Measurements from ENCODE around the gene DHX9. TPM values are rescaled to one million over a fixed set of nuclear protein-coding genes. Genes with fewer than 3 reads are reported as not detected.

The DHX9 gene
- total RNA-seq, 4 donors from 2014 or later, result 37.7 to 58.8 (median 48.4) TPM

- ATAC-seq (no peak), DNase-seq (no peak)
- Histone ChIP-seq H3K27me3 (no peaks in the 10 kb centered on the region), H3K4me1 (no peaks in the 10 kb centered on the region), H3K36me3 (peaks cover 0 to 51% of the 10 kb centered on the region in 2 donors), H3K4me3 (no peak overlapping the region), H3K27ac (no peak overlapping the region), H3K9me3 (no peaks in the 10 kb centered on the region)
- in situ Hi-C loops (cut with MboI; ENCODE audit: low sequenced_read_pairs in 4 of 4), result no loop called here
- intact Hi-C loops (cut with DNase I; ENCODE audit: low total_unique reads), result no loop called here
- TF ChIP-seq POLR2A (IDR thresholded peaks at IDR 0.05), result no peak
- TF ChIP-seq CTCF (IDR thresholded peaks at IDR 0.05 in 4 of 5, conservative IDR thresholded peaks at IDR 0.05 in 1 of 5), result no peak
These were observed 31.2 kb upstream of the DHX9 start for GRCh38 chr1:182807907-182808306.

DNA sequence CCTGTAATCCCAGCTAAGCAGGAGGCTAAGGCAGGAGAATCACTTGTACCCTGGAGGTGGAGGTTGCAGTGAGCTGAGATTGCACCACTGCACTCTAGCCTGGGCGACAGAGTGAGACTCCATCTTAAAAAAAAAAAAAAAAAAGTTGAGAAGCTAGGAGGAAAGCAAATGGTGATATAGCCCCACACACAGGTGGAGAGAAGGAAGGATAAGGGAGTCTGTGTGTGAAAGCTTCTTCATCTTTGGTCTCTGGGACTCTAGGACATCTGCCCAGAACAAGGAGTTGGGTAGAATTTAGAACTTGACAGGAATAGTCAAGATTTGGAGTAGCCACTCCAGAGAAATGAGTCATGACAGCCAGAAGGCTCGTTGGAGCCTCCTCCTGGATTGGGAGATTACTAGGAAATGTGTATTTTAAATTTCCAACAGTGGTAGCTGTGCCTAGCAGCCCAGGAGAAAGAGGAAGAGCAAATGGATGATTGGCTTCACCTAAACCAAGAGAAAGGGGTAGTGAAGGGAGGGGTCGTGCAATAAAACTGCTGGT lies 29.7 kb upstream of the DHX9 start:
- H3K27me3 ChIP-seq, result no peaks in the 10 kb centered on the region
- no peak overlapping the region for H3K27ac ChIP-seq

DNA sequence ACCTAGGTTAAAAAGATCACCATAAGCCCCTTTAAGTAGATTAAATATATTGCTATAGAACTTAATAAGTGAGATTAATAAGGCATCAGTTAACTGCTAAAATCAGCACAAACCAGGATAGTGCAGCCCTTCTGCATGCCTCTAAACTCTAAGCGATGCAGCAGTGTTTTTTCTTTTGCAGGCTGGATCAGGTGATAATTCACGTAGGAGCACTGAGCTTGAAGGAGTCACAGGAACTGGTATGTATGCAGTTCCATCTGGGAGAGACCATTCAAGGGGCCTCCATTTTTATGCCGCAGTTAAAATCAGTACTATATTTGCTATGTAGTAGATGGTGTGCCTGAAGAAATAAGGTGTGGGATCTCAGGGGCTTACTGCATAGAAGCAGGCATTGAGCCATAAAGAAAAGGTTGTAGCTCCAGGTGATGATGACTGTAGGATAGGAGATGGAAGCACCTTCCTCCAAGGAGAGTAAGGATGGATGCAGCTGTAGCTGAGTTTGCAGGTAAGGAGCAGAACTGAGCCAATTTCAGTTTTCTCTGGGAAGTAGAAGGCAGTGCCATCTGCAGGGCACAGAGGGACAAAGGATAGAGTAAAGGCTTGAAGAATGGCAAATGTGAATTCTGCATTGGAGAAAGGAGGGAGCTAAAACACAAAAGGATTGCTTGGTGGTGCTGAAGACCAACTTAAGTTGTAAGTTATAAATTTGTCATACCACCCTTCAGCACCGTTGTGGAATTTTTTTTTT lies 27.0 kb upstream of the DHX9 start:
- in situ Hi-C loops (cut with MboI; ENCODE audit: low sequenced_read_pairs in 4 of 4) (no loop called here), intact Hi-C loops (cut with DNase I; ENCODE audit: low total_unique reads) (no loop called here)
- DNase-seq, result no peak
- no peaks in the 10 kb centered on the region for H3K4me1 ChIP-seq
- ATAC-seq, result no peak
- no peaks in the 10 kb centered on the region for H3K27me3 ChIP-seq
- TF ChIP-seq CTCF (IDR thresholded peaks at IDR 0.05 in 4 of 5, conservative IDR thresholded peaks at IDR 0.05 in 1 of 5) (no peak), POLR2A (IDR thresholded peaks at IDR 0.05) (no peak)
- peaks cover 0 to 63% of the 10 kb centered on the region in 2 donors for H3K36me3 ChIP-seq
- H3K27ac ChIP-seq, result no peak overlapping the region
- no peaks in the 10 kb centered on the region for H3K9me3 ChIP-seq
- H3K4me3 ChIP-seq, result no peak overlapping the region

More for the DNA sequence above, 29.7 kb upstream of the DHX9 start:
- H3K4me1 ChIP-seq, result no peaks in the 10 kb centered on the region
- in situ Hi-C loops (cut with MboI; ENCODE audit: low sequenced_read_pairs in 4 of 4), result no loop called here
- H3K4me3 ChIP-seq, result no peak overlapping the region
- peaks cover 0 to 57% of the 10 kb centered on the region in 2 donors for H3K36me3 ChIP-seq
- ATAC-seq (no peak), DNase-seq (no peak)
- TF ChIP-seq POLR2A (IDR thresholded peaks at IDR 0.05) (no peak), CTCF (IDR thresholded peaks at IDR 0.05 in 4 of 5, conservative IDR thresholded peaks at IDR 0.05 in 1 of 5) (no peak)
- intact Hi-C loops (cut with DNase I; ENCODE audit: low total_unique reads), result no loop called here
- H3K9me3 ChIP-seq, result no peaks in the 10 kb centered on the region

DNA sequence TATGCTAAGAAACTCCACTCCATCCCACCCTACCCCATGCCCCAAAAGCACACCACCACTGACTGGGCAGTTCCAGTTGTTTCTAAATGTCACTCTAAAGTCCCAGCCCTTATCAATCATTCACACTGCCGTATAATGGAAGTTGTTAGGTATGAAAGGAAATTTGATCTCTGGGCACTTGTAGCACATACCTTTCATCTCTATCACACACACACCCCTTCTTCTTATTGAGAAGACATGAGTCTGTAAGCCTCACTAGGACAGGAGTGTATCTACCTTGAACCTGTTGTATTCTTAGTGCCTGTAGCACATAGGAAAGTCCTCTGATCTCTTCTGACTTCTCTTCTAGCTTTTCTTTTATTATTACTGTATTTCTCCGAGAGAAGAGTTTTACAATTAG lies 22.3 kb upstream of the DHX9 start:
- Histone ChIP-seq H3K4me3 (no peak overlapping the region), H3K4me1 (no peaks in the 10 kb centered on the region), H3K9me3 (no peaks in the 10 kb centered on the region), H3K27ac (no peak overlapping the region), H3K36me3 (peaks cover 0 to 63% of the 10 kb centered on the region in 2 donors), H3K27me3 (no peaks in the 10 kb centered on the region)
- no peak for DNase-seq
- in situ Hi-C loops (cut with MboI; ENCODE audit: low sequenced_read_pairs in 4 of 4) (no loop called here), intact Hi-C loops (cut with DNase I; ENCODE audit: low total_unique reads) (no loop called here)
- TF ChIP-seq POLR2A (IDR thresholded peaks at IDR 0.05) (no peak), CTCF (IDR thresholded peaks at IDR 0.05 in 4 of 5, conservative IDR thresholded peaks at IDR 0.05 in 1 of 5) (no peak)
- ATAC-seq, result no peak

Measured in gastrocnemius medialis (tissue), 4 donors.